HG03139 (cell line): Measurements from ENCODE around the gene CNIH4.
A peak's percentile ranks its signal among the peaks of the same experiment; 100 is the strongest.
"Not testable (repeated sequence)": the region's sequence is repeated elsewhere in the genome, so short reads cannot be mapped to it uniquely, and the experiment has no call there.

Source experiments
- ATAC-seq: cut with Tn5 transposase; IDR thresholded peaks from one replicate; pipeline ENCODE4 v1.9.1; 2021; ENCODE audit not compliant: unreplicated experiment

The CNIH4 gene

DNA sequence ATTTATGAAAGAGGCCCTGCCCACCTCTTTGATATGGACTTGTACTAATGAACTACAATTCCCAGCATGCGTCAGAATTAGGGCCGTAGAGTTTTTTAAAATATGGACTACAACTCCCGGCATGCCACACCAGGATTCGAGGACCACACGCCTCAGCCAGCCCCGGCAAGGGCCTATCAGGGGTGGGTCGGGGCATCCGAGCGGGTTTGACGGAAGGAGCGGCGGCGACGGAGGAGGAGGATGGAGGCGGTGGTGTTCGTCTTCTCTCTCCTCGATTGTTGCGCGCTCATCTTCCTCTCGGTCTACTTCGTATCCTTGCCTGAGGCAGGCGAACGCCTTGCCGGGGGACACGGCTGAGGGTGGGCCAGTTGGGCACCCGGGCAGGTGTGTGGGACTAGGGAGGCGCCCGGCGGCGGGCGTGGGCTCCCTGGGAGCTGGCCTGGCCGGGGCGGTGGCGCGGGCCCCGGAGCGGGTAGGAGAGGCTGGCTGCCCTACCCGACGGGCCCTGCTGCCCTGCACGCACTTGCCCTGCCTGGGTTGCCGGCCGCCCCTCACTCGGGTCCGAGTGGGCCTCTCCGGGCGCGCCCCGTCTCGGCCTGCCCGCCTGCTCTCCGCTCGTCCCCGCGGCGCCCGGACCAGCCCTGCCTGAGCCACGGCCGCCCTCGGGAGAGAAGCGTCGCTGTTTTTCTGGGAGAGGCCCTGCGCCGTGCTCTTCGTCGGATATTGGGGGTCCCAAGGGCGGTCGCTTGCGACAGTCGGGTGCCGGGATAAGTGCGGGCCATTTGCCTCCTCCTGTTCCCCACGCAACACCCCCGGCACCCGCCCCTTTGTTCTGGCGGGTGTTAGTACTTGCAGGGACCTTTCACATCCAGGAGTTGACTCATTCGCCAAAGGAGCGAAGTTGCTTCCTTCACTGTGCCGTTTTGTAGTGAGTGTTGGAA, at the start of gene CNIH4:
Gene CNIH4, plus strand, starts transcription at position 195 of the 941 bp plus-strand sequence. Its CDS starts 46 bp downstream, at position 241.
- ATAC-seq, result peak; percentile 99

DNA sequence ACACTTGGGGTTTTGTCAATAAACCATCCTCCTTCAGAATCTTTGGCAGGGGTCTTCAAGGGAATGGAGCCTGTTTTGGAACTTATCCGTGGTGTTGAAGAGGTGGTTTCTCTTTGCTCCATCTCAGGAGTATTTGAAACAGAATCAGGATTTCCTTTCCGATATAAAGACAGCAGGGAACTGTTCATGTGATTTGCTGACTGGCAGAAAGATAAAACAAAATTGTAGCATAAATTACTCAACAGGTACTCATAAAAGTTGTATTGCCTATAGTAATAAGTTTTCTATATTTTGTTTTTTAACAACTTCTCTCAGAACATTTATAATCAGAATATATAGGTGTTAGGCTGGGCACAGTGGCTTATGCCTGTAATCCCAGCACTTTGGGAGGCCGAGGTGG, 48.6 kb upstream of the CNIH4 start:
- ATAC-seq, result no peak

DNA sequence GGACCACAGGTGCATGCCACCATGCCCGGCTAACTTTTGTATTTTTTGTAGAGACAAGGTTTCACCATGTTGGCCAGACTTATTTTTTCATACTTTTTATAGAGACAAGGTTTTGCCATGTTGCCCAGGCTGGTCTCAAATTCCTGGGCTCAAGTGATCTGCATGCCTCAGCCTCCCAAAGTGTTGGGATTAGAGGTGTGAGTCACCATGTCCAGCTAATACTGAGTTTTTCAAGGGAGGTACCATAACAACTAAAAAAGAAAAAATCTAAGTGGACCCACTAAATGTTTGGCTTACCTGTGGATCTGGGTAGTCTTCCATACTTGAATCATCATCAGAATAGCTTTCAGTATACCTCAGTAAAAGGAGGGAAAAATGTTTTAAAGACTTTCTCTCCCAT, 45.2 kb upstream of the CNIH4 start:
- not testable (repeated sequence) for ATAC-seq

DNA sequence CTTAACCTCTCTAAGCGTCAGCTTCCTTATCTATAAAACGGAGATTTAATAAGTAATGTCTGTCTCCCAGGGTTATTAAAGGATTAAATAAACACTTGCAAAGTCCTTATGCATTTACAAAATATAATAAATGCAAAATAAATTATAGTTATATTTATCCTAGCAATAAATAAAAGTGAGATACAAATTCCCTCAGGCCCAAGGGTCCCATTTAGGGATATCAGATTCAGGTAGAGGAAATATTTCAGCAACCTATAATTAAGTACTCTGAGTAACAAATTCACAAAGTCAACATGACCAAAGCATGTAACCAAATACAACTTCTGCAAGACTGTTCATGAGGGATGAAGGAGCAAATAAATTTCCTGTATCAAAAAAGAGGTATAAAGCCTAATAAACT, 44.7 kb upstream of the CNIH4 start:
- ATAC-seq, result no peak

DNA sequence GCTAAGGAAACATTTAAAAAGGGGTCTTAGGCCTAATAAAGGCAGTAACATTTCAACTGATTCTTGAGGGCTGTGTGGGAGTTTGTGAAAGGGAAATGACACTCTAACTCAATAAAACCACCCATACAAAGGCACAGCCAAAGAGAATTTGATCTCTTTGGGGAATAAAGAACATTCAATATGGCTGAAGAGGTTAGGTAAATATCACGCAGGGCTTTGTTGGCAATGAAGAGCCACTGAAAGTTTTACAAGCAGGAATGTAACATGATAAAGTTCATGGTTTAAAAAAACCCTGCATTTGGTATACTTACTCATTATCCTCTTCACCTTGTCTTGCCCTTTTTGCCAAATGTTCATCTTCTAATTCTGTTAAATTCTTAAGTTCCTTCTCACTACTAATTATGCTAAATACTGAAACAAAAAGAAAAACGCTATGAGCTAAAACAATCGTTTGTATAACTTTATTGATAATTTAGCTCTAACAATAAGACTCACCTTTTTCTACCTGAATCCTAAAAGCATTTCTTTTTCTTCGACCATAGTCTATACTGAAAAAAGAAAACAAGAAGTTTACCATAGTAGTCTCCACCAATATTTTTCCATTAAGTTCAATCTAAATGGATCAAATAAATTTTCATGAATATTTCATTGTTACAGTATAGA, 39.2 kb upstream of the CNIH4 start:
- no peak for ATAC-seq

DNA sequence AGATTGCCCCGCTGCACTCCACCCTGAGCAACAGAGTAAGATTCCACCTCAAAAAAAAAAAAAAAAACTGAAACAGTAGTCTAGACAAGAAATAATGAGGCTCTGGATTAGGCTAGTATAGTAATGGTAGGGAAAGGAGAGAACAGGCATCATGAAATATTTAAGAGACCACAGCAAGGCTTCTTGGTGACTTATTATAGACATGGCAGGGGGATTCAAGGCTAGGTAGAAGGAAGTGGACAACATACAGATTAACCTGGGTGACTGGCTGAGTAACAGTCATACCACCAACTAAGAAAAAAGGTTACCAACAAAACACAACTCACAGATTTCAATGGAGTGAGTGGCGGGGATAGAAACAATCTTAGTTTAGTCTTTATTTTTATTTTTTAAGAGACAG, 35.0 kb upstream of the CNIH4 start:
- ATAC-seq, result no peak

DNA sequence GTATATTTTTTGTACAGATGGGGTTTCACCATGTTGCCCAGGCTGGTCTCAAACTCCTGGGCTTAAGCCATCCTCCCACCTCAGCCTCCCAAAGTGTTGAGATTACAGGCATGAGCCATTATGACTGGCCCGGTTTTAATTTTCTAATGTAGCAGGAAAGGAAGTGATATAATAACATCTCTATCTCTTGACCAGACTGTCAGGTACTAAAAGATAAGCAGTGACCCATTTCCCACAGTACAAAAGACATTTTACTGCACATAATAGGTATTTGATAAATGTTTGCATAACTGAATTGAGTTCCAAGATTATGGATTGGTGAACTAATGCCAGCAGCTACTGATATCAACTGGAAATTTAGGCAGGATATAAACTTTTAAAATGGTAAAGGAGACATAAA, 30.7 kb upstream of the CNIH4 start:
- no peak for ATAC-seq

DNA sequence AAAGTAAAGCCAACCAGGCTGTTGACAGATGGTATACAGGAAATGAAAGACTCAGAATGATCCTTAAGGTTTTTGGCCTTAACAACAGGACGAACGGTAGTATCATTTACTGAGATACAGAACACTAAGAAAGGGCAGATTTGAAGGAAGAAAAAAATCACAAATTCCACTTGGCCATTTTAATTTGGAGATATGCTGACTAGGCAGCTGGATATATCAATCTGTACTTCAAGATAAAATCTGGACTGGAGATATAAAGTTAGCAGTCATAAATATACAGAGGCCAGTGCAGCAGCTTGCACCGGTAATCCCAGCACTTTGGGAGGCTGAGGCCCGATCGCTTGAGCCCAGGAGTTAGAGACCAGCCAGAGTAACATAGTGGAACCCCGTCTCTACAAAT, 28.0 kb upstream of the CNIH4 start:
- no peak for ATAC-seq

DNA sequence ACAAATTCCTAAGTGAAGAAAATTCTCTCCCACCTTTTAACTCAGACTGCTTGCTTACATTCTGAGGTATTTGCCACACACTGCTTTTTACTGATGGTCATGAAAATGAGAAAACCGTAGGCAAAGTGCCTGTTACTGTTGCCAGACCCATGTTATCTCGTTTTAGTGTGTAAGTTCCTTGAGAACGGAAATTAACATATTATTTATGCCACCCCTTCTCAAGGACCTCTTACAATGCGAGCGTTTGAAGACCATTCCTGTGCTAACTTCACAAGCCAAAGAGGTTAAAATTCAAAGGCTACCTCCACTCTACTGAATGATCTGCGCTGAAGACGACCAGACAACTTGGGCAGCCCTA, 27.2 kb upstream of the CNIH4 start:
- no peak for ATAC-seq

DNA sequence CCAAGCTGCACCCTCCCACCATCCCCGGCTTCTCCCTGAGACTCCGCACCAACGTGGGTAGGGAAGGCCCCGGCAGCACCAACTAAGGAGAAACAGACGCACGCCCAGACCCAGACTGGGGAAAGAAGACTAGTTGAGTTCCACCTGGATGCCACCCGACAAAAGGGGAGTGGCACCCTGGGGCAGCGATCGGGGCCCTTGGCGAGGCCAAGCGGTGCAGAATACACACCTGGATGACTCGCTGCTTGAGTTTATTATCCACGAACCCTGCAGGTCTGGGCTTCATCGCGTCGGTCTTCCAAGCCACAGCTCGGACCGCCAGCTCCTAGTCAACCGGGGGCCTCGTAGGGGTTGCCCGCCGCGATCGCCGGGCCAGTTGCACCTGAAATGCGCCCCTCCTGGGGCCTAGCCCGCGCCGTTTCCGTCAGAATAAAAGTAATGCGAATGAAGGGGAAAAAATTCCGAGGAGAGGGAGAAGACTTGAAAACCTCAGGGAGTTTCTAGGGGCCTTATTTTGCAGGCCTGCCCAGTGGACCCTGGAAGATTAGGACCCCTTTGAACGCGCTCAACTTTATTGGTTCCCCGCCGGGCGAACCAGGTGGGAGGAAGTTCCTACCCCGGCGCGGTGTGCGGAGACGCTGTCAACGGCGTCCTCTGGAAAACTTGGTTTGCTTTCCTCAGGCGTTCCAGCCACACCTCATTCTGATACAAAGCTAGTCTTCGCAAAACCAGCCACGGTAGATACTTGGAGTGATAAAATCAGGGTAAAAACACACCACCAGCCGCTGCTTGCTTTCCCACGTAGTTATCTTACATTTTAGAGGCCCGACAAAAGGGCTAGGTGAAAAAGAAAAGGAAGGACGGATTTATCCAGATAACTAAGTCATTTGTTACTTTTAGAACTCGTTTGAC, 26.6 kb upstream of the CNIH4 start, which contains the start of gene NVL:
Gene NVL, minus strand, starts transcription at position 331 of the 912 bp plus-strand sequence. Its CDS starts 45 bp downstream, at position 286.
- peak; percentile 67 for ATAC-seq

DNA sequence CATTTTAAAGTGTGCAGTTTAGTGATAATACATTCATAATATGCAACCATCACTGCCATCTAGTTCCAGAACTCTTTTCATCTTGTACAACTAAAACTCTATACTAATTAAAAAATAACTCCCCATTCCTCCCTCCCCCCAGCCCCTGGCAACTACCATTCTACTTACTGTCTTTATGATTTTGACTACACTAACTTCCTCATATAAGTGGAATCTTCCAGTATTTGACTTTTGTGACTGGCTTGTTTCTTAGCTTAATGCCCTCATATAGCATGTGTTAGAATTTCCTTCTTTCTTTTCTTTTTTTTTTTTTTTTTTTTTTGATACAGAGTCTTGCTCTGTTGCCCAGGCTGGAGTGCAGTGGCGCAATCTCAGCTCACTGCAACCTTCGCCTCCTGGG, 25.4 kb upstream of the CNIH4 start:
- no peak for ATAC-seq

DNA sequence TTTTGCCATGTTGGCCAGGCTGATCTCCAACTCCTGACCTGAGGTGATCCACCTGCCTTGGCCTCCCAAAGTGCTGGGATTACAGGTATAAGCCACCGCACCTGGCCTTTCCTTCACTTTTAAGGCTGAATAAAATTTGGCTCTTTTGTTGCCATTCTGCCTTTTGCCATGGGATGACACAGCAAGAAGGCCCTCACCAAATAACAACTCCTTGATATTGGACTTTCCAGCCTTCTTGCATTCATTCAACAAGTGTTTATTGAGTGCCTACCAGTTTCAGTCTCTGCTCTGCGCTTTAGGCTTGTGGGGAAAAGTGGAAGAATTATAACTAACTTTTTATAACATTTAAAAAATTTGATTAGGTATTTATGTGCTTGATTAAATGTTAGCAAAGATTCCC, 24.9 kb upstream of the CNIH4 start:
- ATAC-seq, result no peak

DNA sequence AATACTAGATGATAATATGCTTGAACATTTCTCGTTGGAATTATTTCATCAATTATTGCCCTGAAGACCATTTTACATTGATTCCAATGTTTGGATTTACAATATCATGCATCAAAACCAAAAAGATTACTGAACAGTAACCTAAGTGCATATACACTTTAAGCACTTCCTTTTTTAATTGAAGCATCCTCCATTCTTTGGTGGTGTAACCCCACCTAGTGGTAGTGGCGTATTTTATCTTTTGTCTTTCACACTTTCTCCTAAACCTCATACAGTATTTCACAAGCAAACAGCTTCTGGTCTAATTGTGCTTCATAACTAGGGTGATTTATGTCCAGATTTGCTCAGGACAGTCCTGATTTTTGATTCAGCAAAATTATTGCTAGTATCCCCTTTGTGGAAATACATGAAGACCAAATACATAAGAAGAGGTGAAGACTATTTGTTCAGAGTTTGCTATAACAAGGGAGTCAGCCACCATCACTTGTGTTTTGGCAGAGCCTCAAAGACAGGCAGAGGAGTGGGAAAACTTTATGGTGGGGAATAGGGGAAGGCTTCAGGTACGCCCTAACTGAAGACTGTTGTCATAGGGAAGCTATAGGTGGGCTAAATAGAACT, 23.3 kb upstream of the CNIH4 start:
- peak; percentile 46 for ATAC-seq

DNA sequence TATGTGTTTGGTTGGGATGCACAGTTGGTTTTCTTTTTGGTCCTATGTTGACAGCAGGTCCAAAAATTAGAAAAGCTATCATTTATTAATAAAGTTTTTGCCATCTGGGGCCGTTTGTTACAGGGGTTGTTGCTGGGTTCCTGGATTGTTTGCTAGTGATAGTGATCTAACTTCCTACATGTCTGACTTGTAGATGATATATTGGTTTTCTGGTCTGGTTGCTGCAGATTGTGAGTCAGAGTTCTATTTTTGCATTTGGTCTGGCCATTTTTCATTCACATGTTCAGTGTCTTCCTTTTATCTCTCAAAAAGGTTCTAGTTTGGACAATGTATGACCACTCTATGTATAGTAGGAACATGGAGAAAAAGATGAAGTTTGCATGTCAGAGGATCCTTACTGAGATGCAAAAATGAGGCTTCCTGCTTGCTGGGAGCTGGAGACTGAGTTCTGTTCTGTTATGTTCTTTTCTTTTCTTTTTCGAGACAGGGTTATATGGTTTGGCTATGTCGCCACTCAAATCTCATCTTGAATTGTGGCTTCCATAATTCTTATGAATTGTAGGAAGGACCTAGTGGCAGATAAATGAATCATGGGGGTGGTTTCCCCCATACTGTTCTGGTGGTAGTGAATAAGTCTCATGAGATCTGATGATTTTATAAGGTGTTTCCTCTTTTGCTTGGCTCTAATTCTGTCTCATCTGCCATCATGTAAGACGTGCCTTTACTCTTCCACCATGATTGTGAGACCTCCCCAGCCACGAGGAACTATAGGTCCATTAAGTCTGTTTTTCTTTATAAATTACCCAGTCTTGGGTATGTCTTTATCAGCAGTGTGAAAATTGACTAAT, 22.5 kb upstream of the CNIH4 start:
- ATAC-seq, result no peak

DNA sequence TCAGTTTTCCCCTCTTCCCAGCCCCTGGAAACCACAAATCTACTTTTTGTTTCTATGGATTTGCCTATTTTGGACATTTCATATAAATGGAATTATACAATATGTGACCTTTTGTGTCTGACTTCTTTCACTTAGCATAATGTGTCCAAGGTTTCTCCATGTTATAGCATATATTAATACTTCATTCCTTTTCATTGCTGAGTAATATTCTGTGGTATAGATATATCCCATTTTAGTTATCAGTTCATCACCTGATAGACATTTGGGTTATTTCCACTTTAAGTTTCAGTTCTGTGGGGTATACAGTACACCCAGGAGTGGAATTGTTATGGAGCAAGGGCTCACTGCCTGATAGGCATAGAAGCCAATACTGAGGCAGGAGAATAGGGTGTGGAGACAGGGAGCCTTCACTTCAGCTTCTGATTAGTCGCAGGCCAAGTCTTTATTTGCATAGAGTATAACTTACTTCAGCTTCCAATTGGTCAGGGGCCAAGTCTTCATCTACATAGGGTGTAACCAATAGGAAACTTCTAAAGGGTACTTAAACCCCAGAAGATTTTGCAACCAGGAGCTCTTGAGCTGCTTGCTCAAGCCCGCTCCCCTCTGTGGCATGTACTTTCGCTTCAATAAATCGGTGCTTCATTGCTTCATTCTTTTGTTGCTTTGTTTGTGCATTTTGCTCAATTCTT, 18.4 kb upstream of the CNIH4 start:
- no peak for ATAC-seq

DNA sequence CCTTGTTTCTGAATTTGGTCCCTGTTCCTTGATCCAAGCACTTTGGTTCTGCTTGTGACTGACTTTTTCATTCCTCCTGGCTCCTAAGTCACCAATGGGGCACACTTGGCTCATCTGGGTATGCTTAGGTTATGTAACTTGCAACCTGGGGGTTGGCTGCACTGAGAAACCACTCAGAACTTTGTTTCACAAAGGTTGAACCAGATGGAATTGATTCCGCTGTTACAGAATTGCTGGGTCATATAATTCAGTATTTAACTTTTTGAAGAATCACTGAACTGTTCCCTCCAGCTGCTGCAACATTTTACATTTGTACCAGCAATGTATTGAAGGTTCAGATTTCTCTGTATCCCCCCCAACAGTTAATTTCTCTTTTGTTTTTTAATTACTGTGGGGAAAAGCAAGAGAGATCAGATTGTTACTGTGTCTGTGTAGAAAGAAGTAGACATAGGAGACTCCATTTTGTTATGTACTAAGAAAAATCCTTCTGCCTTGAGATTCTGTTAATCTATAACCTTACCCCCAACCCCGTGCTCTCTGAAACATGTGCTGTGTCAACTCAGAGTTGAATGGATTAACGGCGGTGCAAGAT, 17.1 kb upstream of the CNIH4 start:
- ATAC-seq, result no peak

DNA sequence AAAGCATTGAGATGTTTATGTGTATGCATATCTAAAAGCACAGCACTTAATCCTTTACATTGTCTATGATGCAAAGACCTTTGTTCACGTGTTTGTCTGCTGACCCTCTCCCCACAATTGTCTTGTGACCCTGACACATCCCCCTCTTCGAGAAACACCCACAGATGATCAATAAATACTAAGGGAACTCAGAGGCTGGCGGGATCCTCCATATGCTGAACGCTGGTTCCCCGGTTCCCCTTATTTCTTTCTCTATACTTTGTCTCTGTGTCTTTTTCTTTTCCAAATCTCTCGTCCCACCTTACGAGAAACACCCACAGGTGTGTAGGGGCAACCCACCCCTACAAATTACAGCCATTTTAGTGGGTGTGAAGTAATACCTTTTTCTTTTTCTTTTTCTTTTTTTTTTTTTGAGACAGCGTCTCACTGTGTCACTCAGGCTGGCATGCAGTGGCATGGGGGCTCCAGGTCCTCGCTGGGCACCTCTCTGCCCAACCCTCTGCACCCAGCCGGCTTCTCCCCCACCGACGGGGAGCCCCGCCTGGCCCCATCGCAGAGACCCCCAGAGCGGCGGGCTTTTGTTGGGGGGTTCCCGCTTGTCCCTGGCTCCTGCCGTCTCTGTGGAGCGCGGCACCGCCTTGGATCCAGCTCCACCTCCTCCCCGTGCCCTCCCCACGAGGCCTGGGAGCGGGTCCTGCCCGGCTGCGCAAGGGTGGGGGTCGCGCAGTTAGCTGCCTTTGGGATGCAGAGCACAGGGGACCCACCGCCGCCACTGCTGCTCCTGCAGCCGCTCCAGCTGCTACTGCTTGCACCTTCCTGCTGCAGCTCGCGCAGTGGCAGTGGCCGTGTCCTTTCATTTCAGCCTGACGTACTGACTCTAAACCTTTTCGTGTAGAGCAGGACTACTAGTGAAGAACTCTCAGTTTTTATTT, 16.0 kb upstream of the CNIH4 start:
- peak; percentile 86 for ATAC-seq

DNA sequence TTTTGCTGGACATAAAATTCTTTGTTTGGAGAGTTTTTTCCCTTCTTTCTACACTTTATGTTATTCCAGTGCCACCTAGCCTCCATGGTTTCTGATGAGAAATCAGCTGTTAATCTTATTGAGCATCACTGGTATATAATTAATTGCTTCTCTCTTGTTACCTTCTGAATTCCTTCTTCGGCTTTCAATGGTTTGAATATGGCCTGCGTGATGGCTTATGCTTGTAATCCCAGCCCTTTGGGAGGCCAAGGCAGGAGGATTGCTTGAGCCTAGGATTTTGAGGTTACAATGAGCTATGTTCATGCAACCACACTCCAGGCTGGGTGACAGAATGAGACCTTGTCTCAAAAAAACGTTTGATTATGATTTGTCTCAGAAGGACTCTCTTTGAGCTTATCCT, 13.0 kb upstream of the CNIH4 start:
- no peak for ATAC-seq
